Esophagus muscularis mucosa (tissue), 3 donors: Measurements from ENCODE around the gene STAP2.

Experiments used
- POLR2AphosphoS5 ChIP-seq, 2 donors: sonication (generic); formaldehyde crosslinking; IDR thresholded peaks; one replicate each; pipeline ENCODE4 v1.6.1; 2017; ENCODE audit warnings: antibody characterized with exemption in 2 of 2
- TF ChIP-seq, protein P1 (sequence below), 3 experiments: fragments of 200-600 bp in 2 of 3; fragments of 450-650 bp in 1 of 3; sonication (generic) in 2 of 3; IDR thresholded peaks; one replicate each; pipeline ENCODE4 v1.5.1; 2017 to 2019; ENCODE audit warnings: antibody characterized with exemption in 3 of 3, mild to moderate bottlenecking in 2 of 3, moderate library complexity in 1 of 3

DNA sequence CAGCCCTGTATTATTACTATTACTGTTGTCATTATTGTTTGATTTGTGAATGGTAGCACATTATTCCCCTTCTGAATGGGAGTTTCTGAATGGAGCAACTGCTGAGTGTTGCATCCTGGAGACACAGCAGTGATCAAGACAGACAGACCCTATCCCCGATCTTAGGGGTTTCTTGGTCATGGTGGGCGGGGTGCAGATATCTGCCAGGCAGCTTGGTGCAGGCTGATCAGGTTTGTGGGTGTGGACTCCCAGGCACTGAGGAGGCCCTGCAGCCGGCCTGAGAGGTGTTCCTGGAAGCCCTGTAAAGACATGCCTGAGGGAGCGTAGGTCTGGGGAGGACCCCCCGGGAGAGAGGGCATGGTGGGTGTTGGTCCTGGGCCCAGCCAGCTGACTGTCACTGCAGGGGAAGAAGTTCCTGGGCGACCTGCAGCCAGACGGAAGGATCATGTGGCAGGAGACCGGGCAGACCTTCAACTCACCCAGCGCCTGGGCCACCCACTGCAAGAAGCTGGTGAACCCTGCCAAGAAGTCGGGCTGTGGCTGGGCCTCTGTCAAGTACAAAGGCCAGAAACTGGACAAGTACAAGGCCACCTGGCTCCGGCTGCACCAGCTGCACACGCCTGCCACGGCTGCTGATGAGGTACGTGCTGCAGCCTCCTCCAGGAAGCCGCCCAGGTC, 6.9 kb upstream of the STAP2 start:
- no peak for TF ChIP-seq POLR2AphosphoS5 (IDR thresholded peaks at IDR 0.05)
- TF ChIP-seq, protein P1, sequence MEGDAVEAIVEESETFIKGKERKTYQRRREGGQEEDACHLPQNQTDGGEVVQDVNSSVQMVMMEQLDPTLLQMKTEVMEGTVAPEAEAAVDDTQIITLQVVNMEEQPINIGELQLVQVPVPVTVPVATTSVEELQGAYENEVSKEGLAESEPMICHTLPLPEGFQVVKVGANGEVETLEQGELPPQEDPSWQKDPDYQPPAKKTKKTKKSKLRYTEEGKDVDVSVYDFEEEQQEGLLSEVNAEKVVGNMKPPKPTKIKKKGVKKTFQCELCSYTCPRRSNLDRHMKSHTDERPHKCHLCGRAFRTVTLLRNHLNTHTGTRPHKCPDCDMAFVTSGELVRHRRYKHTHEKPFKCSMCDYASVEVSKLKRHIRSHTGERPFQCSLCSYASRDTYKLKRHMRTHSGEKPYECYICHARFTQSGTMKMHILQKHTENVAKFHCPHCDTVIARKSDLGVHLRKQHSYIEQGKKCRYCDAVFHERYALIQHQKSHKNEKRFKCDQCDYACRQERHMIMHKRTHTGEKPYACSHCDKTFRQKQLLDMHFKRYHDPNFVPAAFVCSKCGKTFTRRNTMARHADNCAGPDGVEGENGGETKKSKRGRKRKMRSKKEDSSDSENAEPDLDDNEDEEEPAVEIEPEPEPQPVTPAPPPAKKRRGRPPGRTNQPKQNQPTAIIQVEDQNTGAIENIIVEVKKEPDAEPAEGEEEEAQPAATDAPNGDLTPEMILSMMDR (IDR thresholded peaks at IDR 0.05), result no peak
